Inflammatory macrophage treated with lipopolysaccharide for 4 hours (primary cell): ENCODE measurements around the gene TMCC2.
"Not testable (repeated sequence)": the region's sequence is repeated elsewhere in the genome, so short reads cannot be mapped to it uniquely, and the experiment has no call there.

Experiments
- DNase-seq: peaks from one replicate; pipeline ENCODE4 v3.0.0-alpha.2; 2020

The TMCC2 gene

GRCh38 chr1:205263580-205264190 lies 35.9 kb downstream of the TMCC2 start:
- no peak for DNase-seq

GRCh38 chr1:205266611-205267305 lies 39.0 kb downstream of the TMCC2 start:
- no peak for DNase-seq

- no peak for DNase-seq
Measured at GRCh38 chr1:205267306-205267902, 39.7 kb downstream of the TMCC2 start.

GRCh38 chr1:205268846-205269680 lies 41.3 kb downstream of the TMCC2 start:
- DNase-seq: no peak

- no peak for DNase-seq
Measured at GRCh38 chr1:205269711-205270110, 42.0 kb downstream of the TMCC2 start.

- no peak for DNase-seq
Measured at GRCh38 chr1:205270271-205270670, 42.5 kb downstream of the TMCC2 start.

- DNase-seq: no peak
Measured at GRCh38 chr1:205270764-205271163, 43.0 kb downstream of the TMCC2 start.

GRCh38 chr1:205271277-205271676 lies 43.5 kb downstream of the TMCC2 start:
- no peak for DNase-seq

- no peak for DNase-seq
Measured at GRCh38 chr1:205271745-205272144, 44.0 kb downstream of the TMCC2 start.

GRCh38 chr1:205272536-205272935 lies 44.8 kb downstream of the TMCC2 start:
- no peak for DNase-seq

GRCh38 chr1:205273551-205273982 lies 45.8 kb downstream of the TMCC2 start:
- peak; percentile 78 for DNase-seq

GRCh38 chr1:205274041-205274691 lies 46.4 kb downstream of the TMCC2 start:
- DNase-seq: peak; percentile 40

- DNase-seq: no peak
Measured at GRCh38 chr1:205275133-205275532, 47.4 kb downstream of the TMCC2 start.

- no peak for DNase-seq
Measured at GRCh38 chr1:205275916-205276688, 48.4 kb downstream of the TMCC2 start.

- no peak for DNase-seq
Measured at GRCh38 chr1:205276689-205277065, 48.9 kb downstream of the TMCC2 start.

- DNase-seq: no peak
Measured at GRCh38 chr1:205279986-205280385, 52.2 kb downstream of the TMCC2 start.

GRCh38 chr1:205280666-205281395 lies 53.1 kb downstream of the TMCC2 start:
- DNase-seq: not testable (repeated sequence)

- DNase-seq: no peak
Measured at GRCh38 chr1:205283270-205284147, 55.8 kb downstream of the TMCC2 start.

GRCh38 chr1:205284420-205285144 lies 56.8 kb downstream of the TMCC2 start:
- peak; percentile 98 for DNase-seq
